NCI-H187 treated with DMSO at 0.1 percent for 48 hours (cell line): ENCODE data around the gene TMEM161B.
"Not testable (repeated sequence)": the region's sequence is repeated elsewhere in the genome, so short reads cannot be mapped to it uniquely, and the experiment has no call there.

Experiments used
- DNase-seq: peaks from one replicate; lab custom pipeline; 2025; lab: John Stamatoyannopoulos, UW

TMEM161B gene

GRCh38 chr5:88248743-88249540 is 19.7 kb downstream of the TMEM161B start:
- DNase-seq, result no peak

- DNase-seq, result no peak
These were observed 20.6 kb downstream of the TMEM161B start for GRCh38 chr5:88248094-88248493.

- no peak for DNase-seq
These were observed 22.8 kb downstream of the TMEM161B start for GRCh38 chr5:88245893-88246244.

GRCh38 chr5:88245241-88245892 is 23.3 kb downstream of the TMEM161B start:
- DNase-seq, result no peak

GRCh38 chr5:88244686-88245085 is 24.0 kb downstream of the TMEM161B start:
- no peak for DNase-seq

- not testable (repeated sequence) for DNase-seq
These were observed 25.2 kb downstream of the TMEM161B start for GRCh38 chr5:88243493-88243892.

- no peak for DNase-seq
These were observed 29.9 kb downstream of the TMEM161B start for GRCh38 chr5:88238732-88239131.

- DNase-seq, result no peak
These were observed 31.6 kb downstream of the TMEM161B start for GRCh38 chr5:88236866-88237642.

GRCh38 chr5:88235828-88236227 is 32.8 kb downstream of the TMEM161B start:
- DNase-seq, result no peak

- no peak for DNase-seq
These were observed 33.3 kb downstream of the TMEM161B start for GRCh38 chr5:88235346-88235745.

GRCh38 chr5:88230546-88231066 is 38.0 kb downstream of the TMEM161B start:
- DNase-seq, result no peak

GRCh38 chr5:88226881-88227450 is 41.7 kb downstream of the TMEM161B start:
- DNase-seq, result no peak

GRCh38 chr5:88214655-88215054 is 54.0 kb downstream of the TMEM161B start:
- no peak for DNase-seq

GRCh38 chr5:88207575-88207974 is 61.1 kb downstream of the TMEM161B start:
- DNase-seq, result no peak

GRCh38 chr5:88203981-88204750 is 64.5 kb downstream of the TMEM161B start:
- peak; percentile 2 for DNase-seq

- DNase-seq, result no peak
These were observed 73.0 kb downstream of the TMEM161B start for GRCh38 chr5:88195636-88196035.

GRCh38 chr5:88193896-88194295 is 74.7 kb downstream of the TMEM161B start:
- no peak for DNase-seq

GRCh38 chr5:88190106-88190834 is 78.4 kb downstream of the TMEM161B start:
- DNase-seq, result no peak

GRCh38 chr5:88189484-88189883 is 79.2 kb downstream of the TMEM161B start:
- DNase-seq, result not testable (repeated sequence)

GRCh38 chr5:88188458-88189132 is 80.0 kb downstream of the TMEM161B start:
- DNase-seq, result no peak
